Osteoblast (primary cell): ENCODE data around the gene ENPP7. TPM values are rescaled to one million over a fixed set of nuclear protein-coding genes. Genes with fewer than 3 reads are reported as not detected.
"Not testable (repeated sequence)": the region's sequence is repeated elsewhere in the genome, so short reads cannot be mapped to it uniquely, and the experiment has no call there.

Source experiments
- DNase-seq: peaks from one replicate; pipeline ENCODE4 v3.0.0; 2011; ENCODE audit warnings: low spot score, mixed read lengths; ENCODE audit not compliant: insufficient read length; ENCODE audit errors: missing footprints
- H2AFZ ChIP-seq: 2 replicates; pipeline ENCODE4 v1.6.0; 2011; ENCODE audit warnings: mild to moderate bottlenecking, low read length
- H3K27ac ChIP-seq: 2 replicates; pipeline ENCODE4 v1.5.1; 2011; ENCODE audit warnings: mild to moderate bottlenecking, low read depth, low read length, moderate library complexity
- H3K27me3 ChIP-seq: 2 replicates; pipeline ENCODE4 v1.6.0; 2012; ENCODE audit warnings: mild to moderate bottlenecking, control low read depth, inconsistent platforms, low read length, moderate library complexity; ENCODE audit not compliant: insufficient read depth
- H3K36me3 ChIP-seq: 2 replicates; pipeline ENCODE4 v1.5.1; 2011; ENCODE audit warnings: mild to moderate bottlenecking, low read length, control low read depth, moderate library complexity; ENCODE audit not compliant: insufficient read depth
- H3K4me1 ChIP-seq: 2 replicates; pipeline ENCODE4 v1.5.1; 2011; ENCODE audit warnings: mild to moderate bottlenecking, low read length, control low read depth, moderate library complexity; ENCODE audit not compliant: insufficient read depth
- H3K4me2 ChIP-seq: 2 replicates; pipeline ENCODE4 v1.6.0; 2011; ENCODE audit warnings: mild to moderate bottlenecking, low read length; ENCODE audit not compliant: insufficient read depth
- H3K4me3 ChIP-seq: fragments of 200-600 bp; sonication (generic); 3 replicates; pipeline ENCODE4 v1.5.1; 2012; ENCODE audit warnings: mild to moderate bottlenecking, low read length, inconsistent platforms; ENCODE audit not compliant: insufficient read depth
- H3K79me2 ChIP-seq: 2 replicates; pipeline ENCODE4 v1.6.0; 2012; ENCODE audit warnings: mild to moderate bottlenecking, low read length, control low read depth, inconsistent platforms; ENCODE audit not compliant: insufficient read depth
- H3K9me3 ChIP-seq: 2 replicates; pipeline ENCODE4 v1.5.1; 2011; ENCODE audit warnings: low read depth, low read length, control low read depth
- H4K20me1 ChIP-seq: 2 replicates; pipeline ENCODE4 v1.6.0; 2012; ENCODE audit warnings: mild to moderate bottlenecking, low read length, control low read depth; ENCODE audit not compliant: insufficient read depth
- total RNA-seq: library from RNA; depleted of rRNA; stranded (reverse); fragments of >200 nt; gene quantifications from 2 replicates; pipeline ENCODE4 v1.2.3, GENCODE V29; 2012
- TF ChIP-seq, protein P1 (sequence below): IDR thresholded peaks from 2 replicates; pipeline ENCODE4 v1.5.1; 2011; ENCODE audit warnings: mild to moderate bottlenecking, low read depth, low read length, moderate library complexity; ENCODE audit errors: extremely low read depth

The ENPP7 gene
- total RNA-seq, 1 donor: not detected

DNA sequence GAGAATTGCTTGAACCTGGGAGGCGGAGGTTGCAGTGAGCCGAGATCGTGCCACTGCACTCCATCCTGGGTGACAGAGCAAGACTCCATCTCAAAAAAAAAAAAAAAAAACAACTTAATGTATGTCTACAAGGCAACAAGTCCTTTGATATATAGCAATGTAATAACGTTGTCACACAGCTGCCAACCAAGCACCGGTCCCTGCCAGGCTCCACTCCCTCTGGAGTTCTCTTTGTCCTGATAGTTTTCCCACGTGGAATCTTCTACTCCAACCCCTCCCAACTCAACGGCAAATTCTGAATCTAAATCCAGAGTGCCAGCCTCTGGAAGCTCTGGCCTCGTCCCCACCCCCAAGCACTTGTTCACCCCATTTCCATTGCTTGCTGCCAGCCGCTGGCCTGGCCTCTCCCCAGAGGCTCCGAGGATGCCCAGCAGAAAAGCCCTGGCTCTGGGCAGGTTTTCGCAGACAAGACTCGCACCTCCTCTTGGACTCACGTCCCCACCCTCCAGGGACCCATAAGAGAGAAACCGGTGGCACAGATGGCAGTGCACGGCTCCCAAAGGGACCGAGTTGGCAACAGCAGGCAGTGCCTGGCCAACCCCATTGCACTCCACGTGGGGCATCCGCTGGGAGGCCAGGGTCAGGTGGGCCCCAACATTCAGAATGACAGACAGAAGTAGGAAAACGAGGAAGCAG is 31.3 kb downstream of the ENPP7 start:
- Histone ChIP-seq H3K36me3 (no peaks in the 10 kb centered on the region), H3K9me3 (no peaks in the 10 kb centered on the region), H3K27ac (no peak overlapping the region), H3K79me2 (no peaks in the 10 kb centered on the region), H2AFZ (no peak overlapping the region), H3K4me1 (no peaks in the 10 kb centered on the region), H3K27me3 (peaks cover 9% of the 10 kb centered on the region), H4K20me1 (no peaks in the 10 kb centered on the region), H3K4me2 (no peak overlapping the region), H3K4me3 (no peak overlapping the region)
- peak; percentile 31 for DNase-seq
- TF ChIP-seq, protein P1, sequence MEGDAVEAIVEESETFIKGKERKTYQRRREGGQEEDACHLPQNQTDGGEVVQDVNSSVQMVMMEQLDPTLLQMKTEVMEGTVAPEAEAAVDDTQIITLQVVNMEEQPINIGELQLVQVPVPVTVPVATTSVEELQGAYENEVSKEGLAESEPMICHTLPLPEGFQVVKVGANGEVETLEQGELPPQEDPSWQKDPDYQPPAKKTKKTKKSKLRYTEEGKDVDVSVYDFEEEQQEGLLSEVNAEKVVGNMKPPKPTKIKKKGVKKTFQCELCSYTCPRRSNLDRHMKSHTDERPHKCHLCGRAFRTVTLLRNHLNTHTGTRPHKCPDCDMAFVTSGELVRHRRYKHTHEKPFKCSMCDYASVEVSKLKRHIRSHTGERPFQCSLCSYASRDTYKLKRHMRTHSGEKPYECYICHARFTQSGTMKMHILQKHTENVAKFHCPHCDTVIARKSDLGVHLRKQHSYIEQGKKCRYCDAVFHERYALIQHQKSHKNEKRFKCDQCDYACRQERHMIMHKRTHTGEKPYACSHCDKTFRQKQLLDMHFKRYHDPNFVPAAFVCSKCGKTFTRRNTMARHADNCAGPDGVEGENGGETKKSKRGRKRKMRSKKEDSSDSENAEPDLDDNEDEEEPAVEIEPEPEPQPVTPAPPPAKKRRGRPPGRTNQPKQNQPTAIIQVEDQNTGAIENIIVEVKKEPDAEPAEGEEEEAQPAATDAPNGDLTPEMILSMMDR: no peak

DNA sequence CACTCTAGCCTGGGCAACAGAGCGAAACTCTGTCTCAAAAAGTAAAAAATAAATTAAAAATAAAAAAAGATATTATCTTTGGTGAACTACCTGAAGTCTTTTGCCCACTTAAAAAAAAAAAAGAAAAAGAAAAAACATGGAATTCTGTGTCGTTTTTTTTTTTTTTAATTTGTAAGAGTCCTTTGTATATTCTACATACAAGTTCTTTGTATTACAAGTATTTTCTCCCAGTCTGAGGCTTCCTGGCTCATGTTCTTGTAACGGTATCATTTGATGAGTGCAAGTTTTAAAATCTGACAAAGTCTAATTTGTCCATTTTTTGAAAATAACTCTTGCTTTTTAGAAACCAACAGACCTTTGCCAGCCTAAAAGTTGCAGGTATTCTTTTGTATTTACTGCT is 35.0 kb downstream of the ENPP7 start:
- H3K4me1 ChIP-seq: no peaks in the 10 kb centered on the region
- H3K4me3 ChIP-seq: no peak overlapping the region
- TF ChIP-seq, protein P1: no peak
- H3K36me3 ChIP-seq: no peaks in the 10 kb centered on the region
- DNase-seq: peak; percentile 50
- no peak overlapping the region for H3K27ac ChIP-seq
- H3K4me2 ChIP-seq: no peak overlapping the region
- H3K79me2 ChIP-seq: no peaks in the 10 kb centered on the region
- H3K9me3 ChIP-seq: no peaks in the 10 kb centered on the region
- H4K20me1 ChIP-seq: no peaks in the 10 kb centered on the region
- H2AFZ ChIP-seq: no peak overlapping the region
- H3K27me3 ChIP-seq: peaks cover 10% of the 10 kb centered on the region

DNA sequence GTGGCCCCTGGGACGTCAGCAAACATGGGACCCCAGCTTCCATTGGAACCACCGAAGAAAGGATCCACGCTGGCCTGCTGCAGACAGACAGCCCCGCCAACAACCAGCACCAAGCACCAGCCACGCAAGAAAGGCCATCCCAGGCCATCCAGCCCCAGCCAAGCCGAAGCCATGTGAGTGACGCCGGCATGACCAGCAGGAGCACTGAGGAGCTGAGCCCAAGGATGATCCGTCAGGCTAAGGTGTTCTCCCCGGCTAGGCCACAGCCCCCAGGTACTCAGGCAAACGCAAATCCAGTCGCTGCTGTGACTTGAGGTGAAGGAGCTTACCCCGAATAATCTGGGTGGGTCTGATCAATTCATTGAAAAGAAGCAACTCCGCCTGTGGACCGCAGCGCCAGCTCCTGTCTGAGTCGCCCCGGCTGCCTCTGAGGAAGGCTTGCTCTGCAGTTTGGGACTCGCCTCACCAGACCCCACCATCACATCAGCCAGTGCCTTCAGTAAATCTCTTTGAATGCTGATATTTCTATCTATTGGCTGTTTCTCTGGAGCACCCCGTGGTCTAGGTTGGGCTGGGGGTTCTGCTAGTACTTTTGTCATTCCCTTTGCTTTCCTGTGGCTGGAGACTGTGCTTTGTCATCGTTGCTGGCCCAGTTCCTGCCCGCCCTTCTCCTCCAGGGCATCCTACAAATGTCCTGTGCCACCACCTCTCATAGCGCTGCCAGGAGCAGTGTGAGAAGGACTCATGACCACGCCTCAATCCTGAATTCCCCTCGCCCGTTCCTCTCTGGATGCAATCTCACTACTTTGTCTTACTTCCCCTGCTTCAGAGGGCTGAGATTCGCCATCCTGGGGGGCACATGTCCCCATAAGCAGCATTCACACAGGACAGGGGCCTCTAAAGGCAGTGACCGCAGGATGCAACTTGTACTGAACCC is 39.1 kb downstream of the ENPP7 start:
- Histone ChIP-seq H3K27me3 (peaks cover 32% of the 10 kb centered on the region), H3K36me3 (no peaks in the 10 kb centered on the region), H3K79me2 (no peaks in the 10 kb centered on the region), H3K9me3 (no peaks in the 10 kb centered on the region), H3K4me2 (no peak overlapping the region), H2AFZ (no peak overlapping the region), H3K27ac (no peak overlapping the region), H3K4me3 (no peak overlapping the region), H4K20me1 (no peaks in the 10 kb centered on the region), H3K4me1 (no peaks in the 10 kb centered on the region)
- TF ChIP-seq, protein P1: no peak
- DNase-seq: peak; percentile 61

DNA sequence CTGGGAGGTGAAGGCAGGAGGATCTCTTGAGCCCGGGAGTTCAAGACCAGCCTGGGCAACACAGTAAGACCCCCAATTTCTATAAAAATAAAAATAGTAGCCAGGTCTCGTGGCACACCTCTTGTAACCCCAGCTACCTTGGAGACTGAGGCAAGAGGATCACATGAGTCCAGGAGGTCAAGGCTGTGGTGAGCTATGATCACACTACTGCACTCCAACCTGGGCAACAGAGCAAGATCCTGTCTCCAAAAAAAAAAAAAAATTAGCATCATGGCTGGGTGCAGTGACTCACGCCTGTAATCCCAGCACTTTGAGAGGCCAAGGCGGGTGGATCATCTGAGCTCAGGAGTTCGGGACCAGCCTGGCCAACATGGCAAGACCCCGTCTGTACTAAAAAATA is 40.5 kb downstream of the ENPP7 start:
- Histone ChIP-seq H3K79me2 (no peaks in the 10 kb centered on the region), H3K4me2 (no peak overlapping the region), H3K27ac (no peak overlapping the region), H3K9me3 (no peaks in the 10 kb centered on the region), H3K36me3 (no peaks in the 10 kb centered on the region), H4K20me1 (no peaks in the 10 kb centered on the region), H3K4me1 (no peaks in the 10 kb centered on the region), H3K27me3 (peaks cover 43% of the 10 kb centered on the region), H2AFZ (no peak overlapping the region), H3K4me3 (no peak overlapping the region)
- TF ChIP-seq, protein P1: no peak
- no peak for DNase-seq

DNA sequence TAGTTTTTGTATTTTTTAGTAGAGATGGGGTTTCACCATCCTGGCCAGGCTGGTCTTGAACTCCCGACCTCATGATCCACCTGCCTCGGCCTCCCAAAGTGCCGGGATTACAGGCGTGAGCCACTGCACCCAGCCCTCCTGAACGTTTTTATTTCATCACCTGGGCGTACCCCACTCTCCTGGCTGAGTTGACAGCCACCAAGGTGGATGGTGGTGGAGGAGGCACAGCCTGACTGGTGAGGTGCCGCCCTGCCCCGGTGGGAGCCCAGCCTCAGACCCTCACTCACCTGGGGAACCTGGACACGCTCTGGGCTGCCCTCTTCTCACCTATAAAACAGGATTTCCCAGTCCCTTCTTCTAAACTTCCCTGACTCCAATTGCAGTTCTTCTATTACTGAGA is 42.0 kb downstream of the ENPP7 start:
- not testable (repeated sequence) for DNase-seq, H3K79me2 ChIP-seq, H3K4me3 ChIP-seq, H3K4me1 ChIP-seq, H3K4me2 ChIP-seq, H2AFZ ChIP-seq, H4K20me1 ChIP-seq, H3K27ac ChIP-seq, H3K36me3 ChIP-seq, H3K9me3 ChIP-seq
- peaks cover 53% of the 10 kb centered on the region for H3K27me3 ChIP-seq
